ENCODE measurements around the gene SDK1.

SDK1 gene

DNA sequence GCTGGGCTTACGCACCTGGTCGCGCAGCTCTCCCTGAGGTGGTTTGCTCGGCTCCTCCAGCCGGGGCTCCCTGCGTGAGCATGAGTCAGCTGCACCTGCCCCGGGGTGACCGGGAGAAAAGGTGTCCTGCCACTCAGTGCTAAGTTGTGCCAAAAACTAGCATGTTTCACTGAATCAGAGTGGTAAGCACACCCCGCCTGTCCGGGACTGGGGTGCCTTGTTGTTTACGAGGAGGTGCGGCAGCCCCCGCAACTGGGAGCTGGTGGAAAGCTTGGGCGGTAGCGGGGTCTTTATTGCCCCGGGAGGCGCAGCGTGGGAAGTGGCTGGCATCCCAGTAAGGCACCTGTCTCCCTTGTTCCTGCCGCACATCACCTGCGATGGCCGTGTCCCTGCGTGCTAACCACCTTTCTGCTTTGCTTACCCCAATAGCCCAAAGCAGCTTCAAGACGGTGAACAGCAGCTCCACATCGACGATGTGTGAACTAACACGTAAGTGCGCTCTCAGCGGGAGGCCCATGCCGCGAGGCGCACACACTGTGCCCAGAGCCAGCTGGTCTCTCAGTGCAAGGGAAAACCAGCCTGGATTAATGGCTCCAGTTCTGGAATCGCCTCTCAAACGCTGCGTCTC is 874.4 kb downstream of the SDK1 start:
- Mint-ChIP-seq H3K9me3 (no peaks in the 10 kb centered on the region), H3K27me3 (ENCODE audit: low read depth) (peaks cover 11% of the 10 kb centered on the region), H3K4me1 (no peaks in the 10 kb centered on the region), H3K27ac (no peak overlapping the region), H3K4me3 (no peak overlapping the region), H3K36me3 (ENCODE audit: low read depth) (peaks cover 4% of the 10 kb centered on the region)
- TF ChIP-seq, protein P1, sequence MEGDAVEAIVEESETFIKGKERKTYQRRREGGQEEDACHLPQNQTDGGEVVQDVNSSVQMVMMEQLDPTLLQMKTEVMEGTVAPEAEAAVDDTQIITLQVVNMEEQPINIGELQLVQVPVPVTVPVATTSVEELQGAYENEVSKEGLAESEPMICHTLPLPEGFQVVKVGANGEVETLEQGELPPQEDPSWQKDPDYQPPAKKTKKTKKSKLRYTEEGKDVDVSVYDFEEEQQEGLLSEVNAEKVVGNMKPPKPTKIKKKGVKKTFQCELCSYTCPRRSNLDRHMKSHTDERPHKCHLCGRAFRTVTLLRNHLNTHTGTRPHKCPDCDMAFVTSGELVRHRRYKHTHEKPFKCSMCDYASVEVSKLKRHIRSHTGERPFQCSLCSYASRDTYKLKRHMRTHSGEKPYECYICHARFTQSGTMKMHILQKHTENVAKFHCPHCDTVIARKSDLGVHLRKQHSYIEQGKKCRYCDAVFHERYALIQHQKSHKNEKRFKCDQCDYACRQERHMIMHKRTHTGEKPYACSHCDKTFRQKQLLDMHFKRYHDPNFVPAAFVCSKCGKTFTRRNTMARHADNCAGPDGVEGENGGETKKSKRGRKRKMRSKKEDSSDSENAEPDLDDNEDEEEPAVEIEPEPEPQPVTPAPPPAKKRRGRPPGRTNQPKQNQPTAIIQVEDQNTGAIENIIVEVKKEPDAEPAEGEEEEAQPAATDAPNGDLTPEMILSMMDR (IDR thresholded peaks at IDR 0.05; ENCODE audit: unreplicated experiment in 3 of 3): no peak

GRCh38 chr7:4177001-4177400 is 875.9 kb downstream of the SDK1 start:
- H3K27me3 Mint-ChIP-seq (ENCODE audit: low read depth): no peaks in the 10 kb centered on the region
- no peak overlapping the region for H3K4me3 Mint-ChIP-seq
- no peaks in the 10 kb centered on the region for H3K9me3 Mint-ChIP-seq
- H3K27ac Mint-ChIP-seq: no peak overlapping the region
- no peaks in the 10 kb centered on the region for H3K4me1 Mint-ChIP-seq
- TF ChIP-seq, protein P1 (IDR thresholded peaks at IDR 0.05; ENCODE audit: unreplicated experiment in 3 of 3): no peak
- H3K36me3 Mint-ChIP-seq (ENCODE audit: low read depth): peaks cover 7% of the 10 kb centered on the region

- TF ChIP-seq, protein P1 (IDR thresholded peaks at IDR 0.05; ENCODE audit: unreplicated experiment in 3 of 3): no peak
- Mint-ChIP-seq H3K4me3 (no peak overlapping the region), H3K27ac (no peak overlapping the region), H3K36me3 (ENCODE audit: low read depth) (peaks cover 7% of the 10 kb centered on the region), H3K9me3 (no peaks in the 10 kb centered on the region), H3K4me1 (no peaks in the 10 kb centered on the region), H3K27me3 (ENCODE audit: low read depth) (no peaks in the 10 kb centered on the region)
Measured at GRCh38 chr7:4178416-4178815, 877.4 kb downstream of the SDK1 start.

- Mint-ChIP-seq H3K27me3 (ENCODE audit: low read depth) (no peaks in the 10 kb centered on the region), H3K4me1 (no peaks in the 10 kb centered on the region), H3K27ac (no peak overlapping the region), H3K4me3 (no peak overlapping the region), H3K9me3 (no peaks in the 10 kb centered on the region), H3K36me3 (ENCODE audit: low read depth) (peaks cover 7% of the 10 kb centered on the region)
- TF ChIP-seq, protein P1 (IDR thresholded peaks at IDR 0.05; ENCODE audit: unreplicated experiment in 3 of 3): no peak
Measured at GRCh38 chr7:4178916-4179687, 878.0 kb downstream of the SDK1 start.

- Mint-ChIP-seq H3K9me3 (no peaks in the 10 kb centered on the region), H3K4me3 (no peak overlapping the region), H3K4me1 (no peaks in the 10 kb centered on the region), H3K27ac (no peak overlapping the region), H3K36me3 (ENCODE audit: low read depth) (peaks cover 7% of the 10 kb centered on the region), H3K27me3 (ENCODE audit: low read depth) (no peaks in the 10 kb centered on the region)
- TF ChIP-seq, protein P1 (IDR thresholded peaks at IDR 0.05; ENCODE audit: unreplicated experiment in 3 of 3): no peak
Measured at GRCh38 chr7:4179688-4180380, 878.8 kb downstream of the SDK1 start.

Data from nephron (organoid).